SK-N-SH (cell line): Measurements from ENCODE around the gene SKIC8. TPM values are rescaled to one million over a fixed set of nuclear protein-coding genes. Genes with fewer than 3 reads are reported as not detected.

Experiments used
- CTCF ChIA-PET: fragments of 300-600, 350-600 bp; formaldehyde crosslinking; extraction: SDS; loops from one replicate; lab custom pipeline; 2021; lab: Yijun Ruan, JAX
- POLR2A ChIA-PET: fragments of 350-600 bp; sonication (Branson Sonifier 250); formaldehyde crosslinking; extraction: SDS; loops from one replicate; lab custom pipeline; 2020; ENCODE audit warnings: antibody characterized with exemption, inconsistent platforms; lab: Yijun Ruan, JAX
- DNase-seq: peaks from one replicate; pipeline ENCODE4 v3.0.0; 2012
- H2AFZ ChIP-seq: fragments of 200-600 bp; sonication (generic); 2 replicates; pipeline ENCODE4 v1.8.1; 2016; ENCODE audit warnings: antibody characterized with exemption, mild to moderate bottlenecking, low read depth
- H3F3A ChIP-seq: fragments of 200-600 bp; sonication (generic); replicated peaks from 2 replicates; pipeline ENCODE3; 2016; ENCODE audit warnings: antibody characterized with exemption, mild to moderate bottlenecking; ENCODE audit not compliant: insufficient read depth
- H3K27ac ChIP-seq, 2 experiments: fragments of 200-500 bp in 1 of 2; fragments of 200-600 bp in 1 of 2; sonication (Bioruptor generic) in 1 of 2; sonication (generic), shearing (Covaris generic) in 1 of 2; 2 replicates each; pipeline versions ENCODE4 v1.5.1 to v1.6.1; 2014 to 2016; ENCODE audit warnings: low read depth in 2 of 2, inconsistent platforms in 1 of 2, low read length in 1 of 2, mild to moderate bottlenecking in 1 of 2, mixed read lengths in 1 of 2
- H3K27me3 ChIP-seq: fragments of 200-600 bp; sonication (generic), shearing (Covaris generic); 2 replicates; pipeline ENCODE4 v1.6.1; 2016; ENCODE audit warnings: mixed run types; ENCODE audit not compliant: insufficient read depth
- H3K36me3 ChIP-seq, 2 experiments: fragments of 200-500 bp in 1 of 2; fragments of 200-600 bp in 1 of 2; sonication (Bioruptor generic) in 1 of 2; sonication (generic) in 1 of 2; replicated peaks in 1 of 2; 2 replicates each; pipeline versions ENCODE3 to v1.5.1; 2014 to 2016; ENCODE audit warnings: low read length in 1 of 2, mild to moderate bottlenecking in 1 of 2; ENCODE audit not compliant: insufficient read depth in 2 of 2, control insufficient read depth in 1 of 2
- H3K4me1 ChIP-seq, 2 experiments: fragments of 200-500 bp in 1 of 2; fragments of 200-600 bp in 1 of 2; sonication (Bioruptor generic) in 1 of 2; sonication (generic), shearing (Covaris generic) in 1 of 2; 2 replicates each; pipeline versions ENCODE4 v1.5.1 to v1.6.1; 2014 to 2016; ENCODE audit warnings: low read depth in 1 of 2, low read length in 1 of 2, mixed run types in 1 of 2; ENCODE audit not compliant: insufficient read depth in 2 of 2, control insufficient read depth in 1 of 2
- H3K4me2 ChIP-seq: fragments of 200-600 bp; sonication (generic), shearing (Covaris generic); 2 replicates; pipeline ENCODE4 v1.6.1; 2017; ENCODE audit warnings: mixed run types
- H3K4me3 ChIP-seq, 2 experiments: fragments of 200-500 bp in 1 of 2; fragments of 200-600 bp in 1 of 2; sonication (Bioruptor generic) in 1 of 2; sonication (generic), shearing (Covaris generic) in 1 of 2; 2 replicates each; pipeline versions ENCODE4 v1.5.1 to v1.8.1; 2014 to 2016; ENCODE audit warnings: low read depth in 2 of 2, inconsistent platforms in 1 of 2, low read length in 1 of 2, mild to moderate bottlenecking in 1 of 2, mixed read lengths in 1 of 2, moderate library complexity in 1 of 2
- H3K79me2 ChIP-seq: fragments of 200-600 bp; sonication (generic); 2 replicates; pipeline ENCODE4 v1.8.1; 2017; ENCODE audit warnings: mild to moderate bottlenecking; ENCODE audit not compliant: insufficient read depth
- H3K9ac ChIP-seq: fragments of 200-600 bp; sonication (generic); 2 replicates; pipeline ENCODE4 v1.6.1; 2017; ENCODE audit warnings: mixed run types
- H3K9me2 ChIP-seq: fragments of 200-600 bp; sonication (generic); 2 replicates; pipeline ENCODE4 v1.6.1; 2017; ENCODE audit warnings: mixed run types
- H3K9me3 ChIP-seq: fragments of 200-600 bp; sonication (generic); 2 replicates; pipeline ENCODE4 v1.6.1; 2017; ENCODE audit warnings: mixed run types, mild to moderate bottlenecking, moderate library complexity
- H4K20me1 ChIP-seq: fragments of 200-600 bp; sonication (generic); 2 replicates; pipeline ENCODE4 v1.6.1; 2017; ENCODE audit warnings: mild to moderate bottlenecking, mixed run types; ENCODE audit not compliant: insufficient read depth
- ELF1 ChIP-seq: IDR thresholded peaks from 2 replicates; pipeline ENCODE4 v1.4.0; 2012
- EZH2phosphoT487 ChIP-seq: fragments of 200-600 bp; sonication (generic); IDR thresholded peaks from 2 replicates; pipeline ENCODE4 v1.6.1; 2017; ENCODE audit warnings: low read depth, mixed run types, mild to moderate bottlenecking, antibody characterized with exemption, moderate library complexity, borderline replicate concordance
- FOXJ3 ChIP-seq: sonication (generic); formaldehyde crosslinking; IDR thresholded peaks from 2 replicates; pipeline ENCODE4 v1.5.1; 2020; ENCODE audit warnings: mild to moderate bottlenecking, missing genetic modification reagents
- FOXM1 ChIP-seq: IDR thresholded peaks from 2 replicates; pipeline ENCODE4 v1.4.0; 2012; ENCODE audit warnings: low read depth, mild to moderate bottlenecking
- GABPA ChIP-seq: IDR thresholded peaks from 2 replicates; pipeline ENCODE4 v1.4.0; 2012; ENCODE audit warnings: low read depth, mild to moderate bottlenecking
- JUND ChIP-seq: IDR thresholded peaks from 2 replicates; pipeline ENCODE4 v1.4.0; 2012
- MEF2A ChIP-seq: IDR thresholded peaks from 2 replicates; pipeline ENCODE4 v1.4.0; 2012; ENCODE audit warnings: low read depth, borderline replicate concordance
- RAD21 ChIP-seq: IDR thresholded peaks from 2 replicates; pipeline ENCODE4 v1.6.1; 2012; ENCODE audit warnings: mild to moderate bottlenecking, low read length
- RFX5 ChIP-seq: IDR thresholded peaks from 2 replicates; pipeline ENCODE4 v1.6.1; 2012; ENCODE audit warnings: mild to moderate bottlenecking, improper control_type of control experiment, low read length
- SIN3A ChIP-seq: IDR thresholded peaks from 2 replicates; pipeline ENCODE4 v1.6.1; 2012; ENCODE audit warnings: low read depth, mild to moderate bottlenecking, low read length, moderate library complexity, borderline replicate concordance
- SMC3 ChIP-seq: IDR thresholded peaks from 2 replicates; pipeline ENCODE4 v1.6.1; 2012; ENCODE audit warnings: low read depth, low read length, improper control_type of control experiment
- TAF1 ChIP-seq: IDR thresholded peaks from 2 replicates; pipeline ENCODE4 v1.6.1; 2012; ENCODE audit warnings: low read depth, mild to moderate bottlenecking, low read length, moderate library complexity, borderline replicate concordance
- TEAD4 ChIP-seq: IDR thresholded peaks from 2 replicates; pipeline ENCODE4 v1.4.0; 2012; ENCODE audit warnings: mild to moderate bottlenecking, borderline replicate concordance; ENCODE audit not compliant: insufficient read depth
- YY1 ChIP-seq: IDR thresholded peaks from 2 replicates; pipeline ENCODE4 v1.4.0; 2012; ENCODE audit warnings: low read depth, mild to moderate bottlenecking
- WGBS: methylation state at CpG from one replicate; pipeline ENCODE4 v1.1.6; 2017; ENCODE audit warnings: low lambda C conversion rate; 5-methylcytosine and 5-hydroxymethylcytosine counted together
- polyA plus RNA-seq, 3 experiments: library from polyadenylated mRNA; depleted of rRNA; stranded (reverse); fragments of >200 nt; gene quantifications; 2 replicates each; pipeline ENCODE4 v1.2.3, GENCODE V29; 2012
- TF ChIP-seq, protein P1 (sequence below): IDR thresholded peaks from 2 replicates; pipeline ENCODE4 v1.4.0; 2012; ENCODE audit warnings: low read depth, borderline replicate concordance
- TF ChIP-seq, protein P2 (sequence below): fragments of 150-350 bp; IDR thresholded peaks from 2 replicates; pipeline ENCODE4 v1.6.1; 2017; ENCODE audit warnings: antibody characterized with exemption, low read length, low read depth, borderline replicate concordance
- TF ChIP-seq, protein P3 (sequence below): fragments of 150-350 bp; IDR thresholded peaks from 2 replicates; pipeline ENCODE4 v1.6.1; 2016; ENCODE audit warnings: mild to moderate bottlenecking, low read depth, low read length
- TF ChIP-seq, protein P4 (sequence below): IDR thresholded peaks from 2 replicates; pipeline ENCODE4 v1.6.1; 2012; ENCODE audit warnings: mild to moderate bottlenecking, low read depth, low read length, moderate library complexity

The SKIC8 gene
- polyA plus RNA-seq, 1 of the 3 experiments (the other 2 are of a cell fraction), result 78.8 TPM

DNA sequence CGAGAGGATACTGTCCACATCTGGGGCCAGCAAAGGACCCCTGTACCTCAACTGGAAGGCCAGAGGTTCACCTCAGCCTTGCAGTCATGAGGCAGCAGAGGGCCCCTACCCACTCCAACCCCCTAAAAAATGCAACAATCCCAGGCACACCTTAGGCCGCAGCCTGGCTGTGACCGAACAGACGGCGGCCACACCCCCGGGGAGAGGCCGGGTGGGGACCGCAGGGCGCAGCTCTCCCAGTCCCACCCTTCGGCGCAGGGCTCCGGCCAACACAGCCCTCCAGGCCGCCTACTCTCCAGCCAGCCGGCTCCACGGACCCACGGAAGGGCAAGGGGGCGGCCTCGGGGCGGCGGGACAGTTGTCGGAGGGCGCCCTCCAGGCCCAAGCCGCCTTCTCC is 35.5 kb downstream of the SKIC8 start:
- H4K20me1 ChIP-seq, result no peaks in the 10 kb centered on the region

DNA sequence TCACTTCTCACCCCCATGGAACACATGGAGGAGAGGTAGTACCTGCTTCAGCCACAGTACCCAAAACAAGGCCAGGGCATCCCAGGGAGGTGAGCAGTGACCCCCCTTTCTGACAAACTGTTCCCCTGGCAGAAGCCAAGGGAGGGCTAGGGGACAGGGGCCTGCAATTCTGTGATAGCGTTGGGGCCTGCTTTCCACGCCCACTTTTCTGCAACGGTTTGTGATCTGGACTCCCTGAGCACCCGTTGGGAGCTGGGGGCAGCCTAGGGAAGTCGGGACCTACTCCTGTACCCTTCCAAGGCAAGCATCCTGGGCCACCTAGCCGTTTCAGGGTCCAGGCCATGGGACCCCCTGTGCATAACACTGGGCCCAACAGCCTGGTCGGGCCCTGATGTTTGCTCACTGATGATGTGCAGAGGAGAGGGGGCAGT is 36.0 kb downstream of the SKIC8 start:
- H3K4me3 ChIP-seq, result no peak overlapping the region
- no peak overlapping the region for H3K4me2 ChIP-seq
- H3F3A ChIP-seq, result no peaks in the 10 kb centered on the region
- ChIA-PET POLR2A (no interaction called here), CTCF (interaction anchor here (0.9 kb wide), 1 partner anchor 297 kb away, joined by 3 read pairs; no protein-coding TSS in a partner anchor)
- H3K27me3 ChIP-seq, result no peaks in the 10 kb centered on the region
- no peak overlapping the region for H3K27ac ChIP-seq
- 80% methylated on average over 7 of the region's 7 CpGs for WGBS
- no peaks in the 10 kb centered on the region for H3K79me2 ChIP-seq
- no peaks in the 10 kb centered on the region for H3K4me1 ChIP-seq
- no peaks in the 10 kb centered on the region for H3K9me2 ChIP-seq
- H3K36me3 ChIP-seq, result no peaks in the 10 kb centered on the region
- DNase-seq, result no peak
- no peaks in the 10 kb centered on the region for H3K9me3 ChIP-seq
- H4K20me1 ChIP-seq, result no peaks in the 10 kb centered on the region
- no peak overlapping the region for H3K9ac ChIP-seq
- H2AFZ ChIP-seq, result no peak overlapping the region
- TF ChIP-seq RFX5 (no peak), ELF1 (no peak), SMC3 (no peak), FOXM1 (no peak), SIN3A (no peak), EZH2phosphoT487 (no peak), YY1 (no peak), GABPA (no peak), TEAD4 (no peak), TAF1 (no peak), FOXJ3 (CRISPR knock-in tag) (no peak), JUND (no peak)
- TF ChIP-seq, protein P1, sequence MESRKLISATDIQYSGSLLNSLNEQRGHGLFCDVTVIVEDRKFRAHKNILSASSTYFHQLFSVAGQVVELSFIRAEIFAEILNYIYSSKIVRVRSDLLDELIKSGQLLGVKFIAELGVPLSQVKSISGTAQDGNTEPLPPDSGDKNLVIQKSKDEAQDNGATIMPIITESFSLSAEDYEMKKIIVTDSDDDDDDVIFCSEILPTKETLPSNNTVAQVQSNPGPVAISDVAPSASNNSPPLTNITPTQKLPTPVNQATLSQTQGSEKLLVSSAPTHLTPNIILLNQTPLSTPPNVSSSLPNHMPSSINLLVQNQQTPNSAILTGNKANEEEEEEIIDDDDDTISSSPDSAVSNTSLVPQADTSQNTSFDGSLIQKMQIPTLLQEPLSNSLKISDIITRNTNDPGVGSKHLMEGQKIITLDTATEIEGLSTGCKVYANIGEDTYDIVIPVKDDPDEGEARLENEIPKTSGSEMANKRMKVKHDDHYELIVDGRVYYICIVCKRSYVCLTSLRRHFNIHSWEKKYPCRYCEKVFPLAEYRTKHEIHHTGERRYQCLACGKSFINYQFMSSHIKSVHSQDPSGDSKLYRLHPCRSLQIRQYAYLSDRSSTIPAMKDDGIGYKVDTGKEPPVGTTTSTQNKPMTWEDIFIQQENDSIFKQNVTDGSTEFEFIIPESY, result no peak
- TF ChIP-seq, protein P2, sequence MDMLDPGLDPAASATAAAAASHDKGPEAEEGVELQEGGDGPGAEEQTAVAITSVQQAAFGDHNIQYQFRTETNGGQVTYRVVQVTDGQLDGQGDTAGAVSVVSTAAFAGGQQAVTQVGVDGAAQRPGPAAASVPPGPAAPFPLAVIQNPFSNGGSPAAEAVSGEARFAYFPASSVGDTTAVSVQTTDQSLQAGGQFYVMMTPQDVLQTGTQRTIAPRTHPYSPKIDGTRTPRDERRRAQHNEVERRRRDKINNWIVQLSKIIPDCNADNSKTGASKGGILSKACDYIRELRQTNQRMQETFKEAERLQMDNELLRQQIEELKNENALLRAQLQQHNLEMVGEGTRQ, result no peak
- TF ChIP-seq, protein P3, sequence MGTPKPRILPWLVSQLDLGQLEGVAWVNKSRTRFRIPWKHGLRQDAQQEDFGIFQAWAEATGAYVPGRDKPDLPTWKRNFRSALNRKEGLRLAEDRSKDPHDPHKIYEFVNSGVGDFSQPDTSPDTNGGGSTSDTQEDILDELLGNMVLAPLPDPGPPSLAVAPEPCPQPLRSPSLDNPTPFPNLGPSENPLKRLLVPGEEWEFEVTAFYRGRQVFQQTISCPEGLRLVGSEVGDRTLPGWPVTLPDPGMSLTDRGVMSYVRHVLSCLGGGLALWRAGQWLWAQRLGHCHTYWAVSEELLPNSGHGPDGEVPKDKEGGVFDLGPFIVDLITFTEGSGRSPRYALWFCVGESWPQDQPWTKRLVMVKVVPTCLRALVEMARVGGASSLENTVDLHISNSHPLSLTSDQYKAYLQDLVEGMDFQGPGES, result no peak

More for the DNA sequence above, 35.5 kb downstream of the SKIC8 start:
- DNase-seq, result no peak
- Histone ChIP-seq H3K9me2 (no peaks in the 10 kb centered on the region), H3K27me3 (no peaks in the 10 kb centered on the region), H3K9ac (no peak overlapping the region), H3K9me3 (no peaks in the 10 kb centered on the region), H3F3A (no peaks in the 10 kb centered on the region), H3K4me3 (no peak overlapping the region), H3K27ac (no peak overlapping the region), H2AFZ (no peak overlapping the region), H3K79me2 (no peaks in the 10 kb centered on the region), H3K4me1 (no peaks in the 10 kb centered on the region), H3K36me3 (no peaks in the 10 kb centered on the region), H3K4me2 (no peak overlapping the region)
- TF ChIP-seq MEF2A (no peak), RAD21 (no peak)
- TF ChIP-seq, protein P4, sequence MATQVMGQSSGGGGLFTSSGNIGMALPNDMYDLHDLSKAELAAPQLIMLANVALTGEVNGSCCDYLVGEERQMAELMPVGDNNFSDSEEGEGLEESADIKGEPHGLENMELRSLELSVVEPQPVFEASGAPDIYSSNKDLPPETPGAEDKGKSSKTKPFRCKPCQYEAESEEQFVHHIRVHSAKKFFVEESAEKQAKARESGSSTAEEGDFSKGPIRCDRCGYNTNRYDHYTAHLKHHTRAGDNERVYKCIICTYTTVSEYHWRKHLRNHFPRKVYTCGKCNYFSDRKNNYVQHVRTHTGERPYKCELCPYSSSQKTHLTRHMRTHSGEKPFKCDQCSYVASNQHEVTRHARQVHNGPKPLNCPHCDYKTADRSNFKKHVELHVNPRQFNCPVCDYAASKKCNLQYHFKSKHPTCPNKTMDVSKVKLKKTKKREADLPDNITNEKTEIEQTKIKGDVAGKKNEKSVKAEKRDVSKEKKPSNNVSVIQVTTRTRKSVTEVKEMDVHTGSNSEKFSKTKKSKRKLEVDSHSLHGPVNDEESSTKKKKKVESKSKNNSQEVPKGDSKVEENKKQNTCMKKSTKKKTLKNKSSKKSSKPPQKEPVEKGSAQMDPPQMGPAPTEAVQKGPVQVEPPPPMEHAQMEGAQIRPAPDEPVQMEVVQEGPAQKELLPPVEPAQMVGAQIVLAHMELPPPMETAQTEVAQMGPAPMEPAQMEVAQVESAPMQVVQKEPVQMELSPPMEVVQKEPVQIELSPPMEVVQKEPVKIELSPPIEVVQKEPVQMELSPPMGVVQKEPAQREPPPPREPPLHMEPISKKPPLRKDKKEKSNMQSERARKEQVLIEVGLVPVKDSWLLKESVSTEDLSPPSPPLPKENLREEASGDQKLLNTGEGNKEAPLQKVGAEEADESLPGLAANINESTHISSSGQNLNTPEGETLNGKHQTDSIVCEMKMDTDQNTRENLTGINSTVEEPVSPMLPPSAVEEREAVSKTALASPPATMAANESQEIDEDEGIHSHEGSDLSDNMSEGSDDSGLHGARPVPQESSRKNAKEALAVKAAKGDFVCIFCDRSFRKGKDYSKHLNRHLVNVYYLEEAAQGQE, result no peak
- TF ChIP-seq, protein P2, result no peak
- 90% methylated on average over 8 of the region's 23 CpGs for WGBS
- CTCF ChIA-PET, result no interaction called here
- POLR2A ChIA-PET, result no interaction called here
